Ishikawa (cell line): ENCODE data around the gene CIAO2A.

Experiments used
- CEBPB ChIP-seq: IDR thresholded peaks from 2 replicates; pipeline ENCODE4 v1.6.1; 2012
- CREB1 ChIP-seq: IDR thresholded peaks from 2 replicates; pipeline ENCODE4 v1.6.1; 2012; ENCODE audit warnings: low read depth
- EGR1 ChIP-seq: IDR thresholded peaks from 2 replicates; pipeline ENCODE4 v1.6.1; 2012
- EP300 ChIP-seq: IDR thresholded peaks from 2 replicates; pipeline ENCODE4 v1.6.1; 2012; ENCODE audit warnings: borderline replicate concordance
- FOXM1 ChIP-seq: IDR thresholded peaks from 2 replicates; pipeline ENCODE4 v1.6.1; 2012; ENCODE audit warnings: low read depth, borderline replicate concordance
- MAX ChIP-seq: IDR thresholded peaks from 2 replicates; pipeline ENCODE4 v1.6.1; 2012
- RAD21 ChIP-seq: IDR thresholded peaks from 2 replicates; pipeline ENCODE4 v1.6.1; 2012; ENCODE audit warnings: low read depth
- REST ChIP-seq: IDR thresholded peaks from 2 replicates; pipeline ENCODE4 v1.6.1; 2012; ENCODE audit warnings: low read depth, mild to moderate bottlenecking
- TAF1 ChIP-seq: IDR thresholded peaks from 2 replicates; pipeline ENCODE4 v1.6.1; 2012; ENCODE audit warnings: low read depth, mild to moderate bottlenecking
- TCF12 ChIP-seq: IDR thresholded peaks from 2 replicates; pipeline ENCODE4 v1.6.1; 2012; ENCODE audit warnings: low read depth
- TEAD4 ChIP-seq: IDR thresholded peaks from 2 replicates; pipeline ENCODE4 v1.6.1; 2012
- USF1 ChIP-seq: IDR thresholded peaks from 2 replicates; pipeline ENCODE4 v1.6.1; 2012
- YY1 ChIP-seq: IDR thresholded peaks from 2 replicates; pipeline ENCODE4 v1.6.1; 2012; ENCODE audit warnings: low read depth

- TF ChIP-seq YY1 = no peak
- no peak for TF ChIP-seq EP300
- no peak for TF ChIP-seq RAD21
- no peak for TF ChIP-seq TAF1
- no peak for TF ChIP-seq MAX
- TF ChIP-seq REST = no peak
- TF ChIP-seq FOXM1 = no peak
- no peak for TF ChIP-seq CEBPB
- TF ChIP-seq TCF12 = no peak
- no peak for TF ChIP-seq TEAD4
- TF ChIP-seq CREB1 = no peak
- no peak for TF ChIP-seq EGR1
- no peak for TF ChIP-seq USF1
Measured at GRCh38 chr15:64045101-64045435, 48.6 kb downstream of the CIAO2A start.
